Gastroesophageal sphincter (tissue), 4 donors: ENCODE data around the gene B3GALT4. TPM values are rescaled to one million over a fixed set of nuclear protein-coding genes. Genes with fewer than 3 reads are reported as not detected.

Experiments
- ATAC-seq: fragments of 150-250 bp; one replicate; pipeline ENCODE4 v1.9.1; 2016; ENCODE audit warnings: mild to moderate bottlenecking, moderate library complexity
- H3K27ac ChIP-seq, 4 donors: fragments of 200-600 bp; sonication (generic) in 3 of 4; 1 replicate in 3 of 4; 2 replicates in 1 of 4; pipeline ENCODE4 v1.5.1; 2016 to 2019
- H3K27me3 ChIP-seq: fragments of 200-600 bp; sonication (generic); one replicate; pipeline ENCODE4 v1.5.1; 2019
- H3K36me3 ChIP-seq, 2 donors: fragments of 200-600 bp; sonication (generic); one replicate each; pipeline ENCODE4 v1.5.1; 2019; ENCODE audit warnings: control low read depth in 1 of 2
- H3K4me1 ChIP-seq, 3 donors: fragments of 200-600 bp; sonication (generic); 1 replicate in 2 of 3; 2 replicates in 1 of 3; pipeline ENCODE4 v1.5.1; 2016 to 2019; ENCODE audit warnings: control low read depth in 2 of 3
- H3K4me3 ChIP-seq, 2 donors: fragments of 200-600 bp; sonication (generic); one replicate each; pipeline ENCODE4 v1.5.1; 2019; ENCODE audit warnings: mild to moderate bottlenecking in 1 of 2, moderate library complexity in 1 of 2
- H3K9me3 ChIP-seq, 3 donors: fragments of 200-600 bp; sonication (generic); one replicate each; pipeline ENCODE4 v1.5.1; 2017 to 2019; ENCODE audit warnings: control low read depth in 2 of 3
- EP300 ChIP-seq: sonication (generic); formaldehyde crosslinking; IDR thresholded peaks from one replicate; pipeline ENCODE4 v1.6.1; 2017; ENCODE audit warnings: antibody characterized with exemption, mild to moderate bottlenecking
- POLR2A ChIP-seq, 2 donors: fragments of 450-650 bp; IDR thresholded peaks; one replicate each; pipeline ENCODE4 v1.6.1; 2017; ENCODE audit warnings: antibody characterized with exemption in 2 of 2, mild to moderate bottlenecking in 2 of 2, moderate library complexity in 1 of 2
- POLR2AphosphoS5 ChIP-seq: sonication (generic); formaldehyde crosslinking; IDR thresholded peaks from one replicate; pipeline ENCODE4 v1.6.1; 2017; ENCODE audit warnings: antibody characterized with exemption
- WGBS, 2 donors: methylation state at CpG; one replicate each; pipeline ENCODE4 v1.1.5; 2018; ENCODE audit warnings: low coverage in 1 of 2; 5-methylcytosine and 5-hydroxymethylcytosine counted together
- total RNA-seq, 4 donors: library from RNA; depleted of rRNA; stranded (reverse); fragments of >200 nt; gene quantifications; one replicate each; pipeline ENCODE4 v1.1.0, GENCODE V29; 2016
- TF ChIP-seq, protein P1 (sequence below), 4 experiments: fragments of 200-600 bp in 2 of 4; fragments of 450-650 bp in 2 of 4; sonication (generic) in 1 of 4; IDR thresholded peaks; one replicate each; pipeline ENCODE4 v1.5.1; 2017 to 2019; ENCODE audit warnings: antibody characterized with exemption in 4 of 4, mild to moderate bottlenecking in 2 of 4, moderate library complexity in 2 of 4

Gene B3GALT4
- total RNA-seq, 4 donors from 2014 or later: 12.2 to 23.8 (median 17.3) TPM

DNA sequence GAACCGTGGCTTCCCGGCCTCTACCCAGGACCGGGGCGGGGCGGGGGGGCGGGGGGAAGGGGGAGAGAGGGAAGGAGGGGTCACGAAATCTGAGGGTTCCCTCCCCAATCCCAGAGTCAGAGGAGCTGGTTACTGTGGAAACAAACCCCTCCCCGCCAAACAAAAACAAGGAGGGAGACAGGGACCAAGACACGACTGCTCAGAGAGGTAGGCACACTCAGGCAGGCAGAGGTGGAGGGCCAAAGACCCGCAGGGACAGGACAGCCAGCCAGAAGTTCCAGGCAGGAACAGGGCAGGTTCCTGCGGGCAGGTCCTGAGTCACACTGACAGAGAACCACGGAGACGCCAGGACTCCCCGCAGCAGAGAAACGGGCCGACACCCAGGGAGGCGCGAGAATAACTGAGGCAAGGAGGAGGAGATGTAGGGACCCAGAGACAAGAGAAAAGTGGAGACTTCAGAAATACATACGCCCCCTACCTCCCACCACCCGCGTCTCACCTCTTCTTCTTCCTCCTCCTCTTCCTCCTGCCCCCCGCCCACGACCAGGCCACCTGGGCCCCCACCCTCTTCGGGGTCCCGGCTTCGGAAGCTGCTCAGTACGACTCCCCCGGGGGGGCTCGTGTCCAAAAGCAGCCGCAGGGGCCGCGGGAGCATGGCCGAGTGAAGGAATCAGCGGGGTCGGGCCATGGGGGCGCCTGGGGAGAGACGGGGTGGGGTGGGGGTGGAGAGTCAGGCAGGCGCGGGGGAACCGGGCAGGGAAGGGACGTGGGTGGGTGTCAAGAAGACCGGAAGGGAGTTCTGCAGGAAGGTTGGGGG is 21.2 kb downstream of the B3GALT4 start:
- peaks cover 0 to 56% of the 10 kb centered on the region in 2 donors for H3K36me3 ChIP-seq
- ATAC-seq: peak; percentile 61
- no peaks in the 10 kb centered on the region for H3K9me3 ChIP-seq
- H3K27me3 ChIP-seq: no peaks in the 10 kb centered on the region
- peaks cover 0 to 47% (median 14%) of the 10 kb centered on the region in 3 donors for H3K4me1 ChIP-seq
- TF ChIP-seq POLR2AphosphoS5 (peak; percentile 39), POLR2A (IDR thresholded peaks at IDR 0.05) (peak; percentile 32 to 64)
- TF ChIP-seq, protein P1, sequence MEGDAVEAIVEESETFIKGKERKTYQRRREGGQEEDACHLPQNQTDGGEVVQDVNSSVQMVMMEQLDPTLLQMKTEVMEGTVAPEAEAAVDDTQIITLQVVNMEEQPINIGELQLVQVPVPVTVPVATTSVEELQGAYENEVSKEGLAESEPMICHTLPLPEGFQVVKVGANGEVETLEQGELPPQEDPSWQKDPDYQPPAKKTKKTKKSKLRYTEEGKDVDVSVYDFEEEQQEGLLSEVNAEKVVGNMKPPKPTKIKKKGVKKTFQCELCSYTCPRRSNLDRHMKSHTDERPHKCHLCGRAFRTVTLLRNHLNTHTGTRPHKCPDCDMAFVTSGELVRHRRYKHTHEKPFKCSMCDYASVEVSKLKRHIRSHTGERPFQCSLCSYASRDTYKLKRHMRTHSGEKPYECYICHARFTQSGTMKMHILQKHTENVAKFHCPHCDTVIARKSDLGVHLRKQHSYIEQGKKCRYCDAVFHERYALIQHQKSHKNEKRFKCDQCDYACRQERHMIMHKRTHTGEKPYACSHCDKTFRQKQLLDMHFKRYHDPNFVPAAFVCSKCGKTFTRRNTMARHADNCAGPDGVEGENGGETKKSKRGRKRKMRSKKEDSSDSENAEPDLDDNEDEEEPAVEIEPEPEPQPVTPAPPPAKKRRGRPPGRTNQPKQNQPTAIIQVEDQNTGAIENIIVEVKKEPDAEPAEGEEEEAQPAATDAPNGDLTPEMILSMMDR (IDR thresholded peaks at IDR 0.05): no peak
- WGBS, 2 donors: 0% methylated on average over 8 to 26 of the region's 42 CpGs
- H3K27ac ChIP-seq: peak overlapping the region; percentile 90 to 99 (median 94)
- H3K4me3 ChIP-seq: peak overlapping the region; percentile 87 to 92

DNA sequence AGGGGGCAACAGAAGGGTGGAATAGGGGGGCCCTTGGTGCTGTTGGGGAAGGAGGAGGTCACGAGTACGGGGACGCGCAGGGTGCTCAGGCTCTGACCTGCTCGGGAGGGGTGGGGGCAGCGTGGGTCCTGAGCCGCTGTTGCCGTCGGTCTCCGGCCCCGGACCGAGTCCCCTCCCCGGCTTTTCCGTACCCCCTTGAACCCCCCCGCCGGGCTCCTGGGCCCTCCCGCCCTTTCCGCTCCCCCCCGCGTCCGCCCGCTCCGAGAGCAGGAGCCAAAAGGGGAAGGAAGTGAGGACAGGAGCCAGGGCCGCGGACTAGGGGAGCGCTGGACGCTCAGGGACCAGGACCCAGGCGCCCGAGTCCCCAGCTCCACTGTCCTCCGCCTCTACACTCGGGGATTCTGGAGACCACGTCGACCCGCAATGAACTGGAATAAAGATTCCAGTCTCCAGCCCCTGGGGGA is 21.9 kb downstream of the B3GALT4 start, which contains the start of gene RGL2:
TSS of gene RGL2 (minus strand) at position 170 of the 464 bp plus-strand sequence. CDS start 332 bp downstream, outside the sequence.
- peak; percentile 80 for ATAC-seq
- no peaks in the 10 kb centered on the region for H3K27me3 ChIP-seq
- WGBS, 2 donors: 0% methylated on average over 2 to 3 of the region's 34 CpGs

DNA sequence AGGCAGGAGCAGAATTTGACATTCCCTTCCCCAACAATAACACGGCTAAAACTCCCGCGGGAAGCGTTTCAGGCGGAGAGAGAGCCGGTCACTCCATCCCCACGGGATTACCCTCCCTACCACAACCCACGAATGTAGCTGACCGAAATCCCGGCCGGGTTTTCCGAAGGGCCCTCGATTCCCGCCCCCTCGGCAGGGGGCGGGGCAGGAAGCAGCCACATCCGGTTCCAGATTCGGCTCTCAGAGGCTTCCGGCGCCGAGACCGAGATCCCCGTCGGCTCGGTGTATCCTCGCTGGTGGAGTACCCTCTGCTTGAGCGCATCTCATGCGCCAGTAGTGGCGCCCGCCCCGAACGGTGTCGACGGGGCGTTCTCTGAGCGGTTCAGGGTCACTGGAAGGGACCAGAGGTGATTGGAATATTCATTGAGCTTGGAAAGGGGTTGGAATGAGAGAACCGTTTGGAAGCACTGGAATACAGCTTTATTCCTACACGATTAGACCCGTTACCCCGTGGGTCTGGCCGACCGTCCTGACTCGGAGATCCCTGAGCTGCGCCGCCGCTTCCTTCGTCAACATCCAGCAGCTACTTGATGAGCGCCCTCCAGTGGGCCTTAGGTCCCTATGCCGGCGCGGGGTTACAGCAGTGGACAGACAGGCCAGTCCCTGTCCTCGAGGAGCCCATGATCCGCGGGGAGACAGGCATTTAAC is 22.5 kb downstream of the B3GALT4 start:
- H3K27me3 ChIP-seq: no peaks in the 10 kb centered on the region
- TF ChIP-seq, protein P1 (IDR thresholded peaks at IDR 0.05): peak in 3 of 4 experiments; percentile 65 to 79 (median 69)
- TF ChIP-seq POLR2AphosphoS5 (peak; percentile 90), POLR2A (IDR thresholded peaks at IDR 0.05) (peak; percentile 61 to 73), EP300 (no peak)
- H3K9me3 ChIP-seq: no peaks in the 10 kb centered on the region
- H3K4me1 ChIP-seq: peaks cover 0 to 47% (median 14%) of the 10 kb centered on the region in 3 donors
- H3K36me3 ChIP-seq: peaks cover 0 to 56% of the 10 kb centered on the region in 2 donors
- WGBS, 2 donors: no CpG with 5 or more reads among the region's 54 CpGs
- H3K27ac ChIP-seq: peak overlapping the region; percentile 90 to 99 (median 94)
- H3K4me3 ChIP-seq: peak overlapping the region; percentile 87 to 92
- ATAC-seq: peak; percentile 84

More for the DNA sequence above, 21.9 kb downstream of the B3GALT4 start, which contains the start of gene RGL2:
- TF ChIP-seq POLR2AphosphoS5: no peak
- no peak for TF ChIP-seq POLR2A (IDR thresholded peaks at IDR 0.05)
- TF ChIP-seq, protein P1 (IDR thresholded peaks at IDR 0.05): no peak
- TF ChIP-seq EP300: no peak
- Histone ChIP-seq H3K27ac (peak within 1 kb of the TSS; percentile 90 to 99 (median 94)), H3K9me3 (no peaks in the 10 kb centered on the region), H3K4me1 (peaks cover 0 to 47% (median 14%) of the 10 kb centered on the region in 3 donors), H3K36me3 (peaks cover 0 to 56% of the 10 kb centered on the region in 2 donors), H3K4me3 (peak within 1 kb of the TSS; percentile 87 to 92)

DNA sequence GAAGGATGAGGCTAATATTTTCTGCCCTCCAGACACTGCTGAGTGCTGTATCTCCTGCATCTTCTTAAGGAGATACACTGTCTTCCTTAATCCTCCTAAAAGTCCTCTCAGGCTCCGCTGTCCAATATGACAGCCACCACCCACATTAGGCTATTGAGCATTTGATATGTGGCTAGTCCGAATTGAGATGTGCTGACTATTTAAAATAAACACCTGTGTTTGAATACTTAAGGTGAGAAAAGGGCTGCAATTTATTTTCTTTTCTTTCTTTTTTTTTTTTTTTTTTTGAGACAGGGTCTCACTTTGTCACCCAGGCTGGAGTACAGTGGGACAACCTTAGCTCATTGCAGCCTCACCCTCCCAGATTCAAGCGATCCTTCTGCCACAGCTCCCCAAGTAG is 25.0 kb downstream of the B3GALT4 start:
- 62 to 75% methylated on average over 1 to 3 of the region's 3 CpGs for WGBS, 2 donors
- no peak for ATAC-seq
- peaks cover 0 to 55% (median 14%) of the 10 kb centered on the region in 3 donors for H3K4me1 ChIP-seq
- no peaks in the 10 kb centered on the region for H3K27me3 ChIP-seq
- H3K36me3 ChIP-seq: peaks cover 0 to 55% of the 10 kb centered on the region in 2 donors
- H3K4me3 ChIP-seq: no peak overlapping the region
- H3K9me3 ChIP-seq: no peaks in the 10 kb centered on the region
- TF ChIP-seq, protein P1 (IDR thresholded peaks at IDR 0.05): no peak
- TF ChIP-seq POLR2AphosphoS5 (no peak), EP300 (no peak), POLR2A (IDR thresholded peaks at IDR 0.05) (no peak)
- H3K27ac ChIP-seq: no peak overlapping the region
